ENCODE data around the gene ZSWIM3. TPM values are rescaled to one million over a fixed set of nuclear protein-coding genes. Genes with fewer than 3 reads are reported as not detected.
A peak's percentile ranks its signal among the peaks of the same experiment; 100 is the strongest.

ZSWIM3 gene
- total and polyA plus RNA-seq, 2 of the 13 experiments (the other 11 are each of a cell fraction or from before 2014, with no cell fraction given): 5.2 to 5.8 TPM

GRCh38 chr20:45880988-45881788 lies 23.8 kb downstream of the ZSWIM3 start, which contains the start of gene ZSWIM1 (continued):
- no peak; the same call in 1 of the 2 replicates for TF ChIP-seq ZNF343 (CRISPR knock-in tag; IDR thresholded peaks at IDR 0.05)
- TF ChIP-seq NCOA2 (CRISPR knock-in tag; IDR thresholded peaks at IDR 0.05): peak; percentile 24
- peak; percentile 94 for TF ChIP-seq PHF8 (CRISPR knock-in tag; IDR thresholded peaks at IDR 0.05)
- TF ChIP-seq KMT2A (CRISPR knock-in tag; IDR thresholded peaks at IDR 0.05): peak; percentile 67; the same call in 1 of the 2 replicates
- TF ChIP-seq ZNF543 (CRISPR knock-in tag; IDR thresholded peaks at IDR 0.05): 0 out of 2 replicates have a peak, but pooled peaks have one; percentile 40
- no peak for TF ChIP-seq ZNF180 (CRISPR knock-in tag; IDR thresholded peaks at IDR 0.05; ENCODE audit: borderline replicate concordance, low read depth)
- peak; percentile 64; the same call in 1 of the 2 replicates for TF ChIP-seq NR0B2 (CRISPR knock-in tag; IDR thresholded peaks at IDR 0.05)
- TF ChIP-seq PCBP2 (optimal IDR thresholded peaks at IDR 0.05; ENCODE audit: low read depth, low read length, poor library complexity, severe bottlenecking): no peak
- peak; percentile 52; the same call in 1 of the 2 replicates for TF ChIP-seq ZNF3 (CRISPR knock-in tag; IDR thresholded peaks at IDR 0.05)
- no peak for TF ChIP-seq ZNF10 (CRISPR knock-in tag; IDR thresholded peaks at IDR 0.05; ENCODE audit: borderline replicate concordance, low read depth)
- no peak for TF ChIP-seq ZNF570 (CRISPR knock-in tag; IDR thresholded peaks at IDR 0.05; ENCODE audit: borderline replicate concordance)
- TF ChIP-seq ZBTB49 (CRISPR knock-in tag; IDR thresholded peaks at IDR 0.05; ENCODE audit: borderline replicate concordance): 0 out of 2 replicates have a peak, but pooled peaks have one; percentile 70
- peak; percentile 9; the same call in 1 of the 2 replicates for TF ChIP-seq SOX5 (CRISPR knock-in tag; IDR thresholded peaks at IDR 0.05; ENCODE audit: borderline replicate concordance)
- TF ChIP-seq KDM5A (IDR thresholded peaks at IDR 0.05; ENCODE audit: borderline replicate concordance, low read length): peak; percentile 86
- peak; percentile 96 for TF ChIP-seq YY1 (IDR thresholded peaks at IDR 0.05; ENCODE audit: insufficient read depth, insufficient replicate concordance, low read depth, low read length)
- peak; percentile 37 for TF ChIP-seq RBM39 (IDR thresholded peaks at IDR 0.05; ENCODE audit: low read depth, low read length, poor library complexity, severe bottlenecking)
- no peak for TF ChIP-seq NPAS2 (CRISPR knock-in tag; IDR thresholded peaks at IDR 0.05; ENCODE audit: borderline replicate concordance)
- TF ChIP-seq ZNF263 (CRISPR knock-in tag; IDR thresholded peaks at IDR 0.05): peak; percentile 64; the same call in 1 of the 2 replicates
- no peak for TF ChIP-seq ZBTB14 (CRISPR knock-in tag; IDR thresholded peaks at IDR 0.05)
- no peak for TF ChIP-seq ZNF337 (CRISPR knock-in tag; IDR thresholded peaks at IDR 0.05; ENCODE audit: borderline replicate concordance, low read depth)
- no peak for TF ChIP-seq MAZ (IDR thresholded peaks at IDR 0.05; ENCODE audit: borderline replicate concordance, low read depth, low read length)
- peak; percentile 59; the same call in 1 of the 2 replicates for TF ChIP-seq MAZ (CRISPR knock-in tag; IDR thresholded peaks at IDR 0.05; ENCODE audit: low read depth)
- peak; percentile 87 for TF ChIP-seq ZNF205 (CRISPR knock-in tag; IDR thresholded peaks at IDR 0.05)
- peak; percentile 93 for TF ChIP-seq ZMYM4 (CRISPR knock-in tag; IDR thresholded peaks at IDR 0.05)

All from HepG2 (cell line).